H1 (cell line): Measurements from ENCODE around the gene PRSS36. TPM values are rescaled to one million over a fixed set of nuclear protein-coding genes. Genes with fewer than 3 reads are reported as not detected.

Experiments
- CTCF ChIA-PET: fragments of 300-600 bp; sonication (Branson Sonifier 250); formaldehyde crosslinking; loops from one replicate; lab custom pipeline; 2021; ENCODE audit not compliant: partially characterized antibody; lab: Charles Lee
- POLR2A ChIA-PET: fragments of 300-600 bp; sonication (Branson Sonifier 250); formaldehyde crosslinking; loops from one replicate; lab custom pipeline; 2021; ENCODE audit warnings: inconsistent platforms; ENCODE audit not compliant: partially characterized antibody; lab: Charles Lee
- DNase-seq, 2 experiments: peaks; one replicate each; pipeline versions ENCODE4 v3.0.0 to v3.0.0-alpha.2; 2010 to 2022; ENCODE audit warnings: low spot score in 2 of 2, low read depth in 1 of 2, mixed read lengths in 1 of 2
- FAIRE-seq: peaks from 2 replicates; lab custom pipeline; 2011; peaks lifted over from hg19 to GRCh38; lab: Jason Lieb, UNC
- H2AFZ ChIP-seq: 2 replicates; pipeline ENCODE4 v1.8.1; 2012; ENCODE audit warnings: low read length, inconsistent platforms
- H2AK5ac ChIP-seq: 2 replicates; pipeline ENCODE4 v1.6.1; 2013; ENCODE audit warnings: low read depth, low read length
- H2BK120ac ChIP-seq: replicated peaks from 2 replicates; pipeline ENCODE3; 2013; ENCODE audit warnings: low read depth, low read length, inconsistent platforms
- H2BK12ac ChIP-seq: 2 replicates; pipeline ENCODE4 v1.6.1; 2013; ENCODE audit warnings: low read depth, low read length
- H2BK15ac ChIP-seq: 2 replicates; pipeline ENCODE4 v1.6.1; 2013; ENCODE audit warnings: low read length
- H2BK20ac ChIP-seq: 2 replicates; pipeline ENCODE4 v1.6.1; 2013; ENCODE audit warnings: low read length
- H2BK5ac ChIP-seq: 2 replicates; pipeline ENCODE4 v1.6.1; 2013; ENCODE audit warnings: low read depth, low read length
- H3K14ac ChIP-seq: 2 replicates; pipeline ENCODE4 v1.6.1; 2013; ENCODE audit warnings: inconsistent platforms; ENCODE audit not compliant: insufficient read length
- H3K18ac ChIP-seq: 2 replicates; pipeline ENCODE4 v1.6.1; 2013; ENCODE audit warnings: low read length; ENCODE audit errors: extremely low read depth
- H3K23ac ChIP-seq: 2 replicates; pipeline ENCODE4 v1.6.1; 2013; ENCODE audit warnings: inconsistent platforms; ENCODE audit not compliant: insufficient read length
- H3K23me2 ChIP-seq: 2 replicates; pipeline ENCODE4 v1.6.1; 2013; ENCODE audit warnings: low read depth, low read length
- H3K27ac ChIP-seq: 2 replicates; pipeline ENCODE4 v1.6.1; 2011; ENCODE audit warnings: low read depth, low read length, inconsistent platforms
- H3K27me3 ChIP-seq, 4 experiments: replicated peaks in 1 of 4; 1 replicate in 1 of 4; 2 replicates in 3 of 4; pipeline versions ENCODE4 v1.6.1 to v1.8.1; 2011 to 2013; ENCODE audit warnings: low read length in 3 of 4, mild to moderate bottlenecking in 3 of 4, inconsistent platforms in 2 of 4, mixed read lengths in 2 of 4, moderate library complexity in 1 of 4; ENCODE audit not compliant: control insufficient read depth in 3 of 4, insufficient read depth in 3 of 4; ENCODE audit errors: extremely low read depth in 1 of 4
- H3K36me3 ChIP-seq, 4 experiments: 2 replicates each; pipeline versions ENCODE4 v1.6.1 to v1.8.1; 2011 to 2013; ENCODE audit warnings: mild to moderate bottlenecking in 4 of 4, low read length in 3 of 4, moderate library complexity in 2 of 4, control low read depth in 1 of 4, inconsistent platforms in 1 of 4; ENCODE audit not compliant: insufficient read depth in 4 of 4, control insufficient read depth in 2 of 4
- H3K4ac ChIP-seq: replicated peaks from 2 replicates; pipeline ENCODE3; 2013; ENCODE audit warnings: low read length, low read depth, mixed read lengths, inconsistent platforms; ENCODE audit not compliant: insufficient read length
- H3K4me1 ChIP-seq, 4 experiments: replicated peaks in 1 of 4; 1 replicate in 1 of 4; 2 replicates in 3 of 4; pipeline versions ENCODE4 v1.6.1 to v1.8.1; 2011 to 2013; ENCODE audit warnings: low read length in 3 of 4, inconsistent platforms in 2 of 4, mixed read lengths in 1 of 4; ENCODE audit not compliant: insufficient read depth in 4 of 4, control insufficient read depth in 3 of 4
- H3K4me2 ChIP-seq, 2 experiments: 2 replicates each; pipeline versions ENCODE4 v1.6.1 to v1.8.1; 2011 to 2013; ENCODE audit warnings: low read depth in 2 of 2, low read length in 2 of 2, control low read depth in 1 of 2, inconsistent platforms in 1 of 2, mild to moderate bottlenecking in 1 of 2; ENCODE audit not compliant: insufficient read depth in 1 of 2
- H3K4me3 ChIP-seq, 4 experiments: fragments of 200-600, 300-600 bp in 1 of 4; sonication (generic), shearing (Covaris generic), sonication (Bioruptor Twin) in 1 of 4; 2 replicates each; pipeline versions ENCODE4 v1.5.1 to v1.8.1; 2011 to 2016; ENCODE audit warnings: low read length in 4 of 4, low read depth in 3 of 4, control low read depth in 2 of 4, inconsistent platforms in 2 of 4, mild to moderate bottlenecking in 2 of 4, mixed read lengths in 1 of 4, moderate library complexity in 1 of 4; ENCODE audit not compliant: insufficient read depth in 2 of 4; ENCODE audit errors: extremely low read depth in 1 of 4
- H3K56ac ChIP-seq: replicated peaks from 2 replicates; pipeline ENCODE3; 2013; ENCODE audit warnings: low read depth, mild to moderate bottlenecking, mixed read lengths, low read length, inconsistent platforms; ENCODE audit not compliant: insufficient read length
- H3K79me1 ChIP-seq: 2 replicates; pipeline ENCODE4 v1.6.1; 2013; ENCODE audit warnings: low read depth, low read length, control low read depth
- H3K79me2 ChIP-seq, 2 experiments: 2 replicates each; pipeline versions ENCODE4 v1.6.1 to v1.8.1; 2012 to 2013; ENCODE audit warnings: low read length in 2 of 2, mild to moderate bottlenecking in 2 of 2, inconsistent platforms in 1 of 2; ENCODE audit not compliant: insufficient read depth in 2 of 2, control insufficient read depth in 1 of 2
- H3K9ac ChIP-seq, 4 experiments: replicated peaks in 1 of 4; 1 replicate in 1 of 4; 2 replicates in 3 of 4; pipeline versions ENCODE4 v1.6.1 to v1.8.1; 2011 to 2013; ENCODE audit warnings: low read depth in 3 of 4, low read length in 3 of 4, control low read depth in 2 of 4, mild to moderate bottlenecking in 2 of 4, moderate library complexity in 2 of 4, inconsistent platforms in 1 of 4; ENCODE audit errors: extremely low read depth in 1 of 4
- H3K9me3 ChIP-seq, 2 experiments: 2 replicates each; pipeline versions ENCODE4 v1.6.1 to v1.8.1; 2012 to 2013; ENCODE audit warnings: mild to moderate bottlenecking in 2 of 2, moderate library complexity in 2 of 2, control low read depth in 1 of 2, inconsistent platforms in 1 of 2, low read depth in 1 of 2, low read length in 1 of 2, mixed read lengths in 1 of 2; ENCODE audit not compliant: insufficient read depth in 2 of 2
- H4K20me1 ChIP-seq, 2 experiments: replicated peaks in 1 of 2; 2 replicates each; pipeline versions ENCODE3 to v1.8.1; 2011 to 2013; ENCODE audit warnings: inconsistent platforms in 2 of 2, low read length in 2 of 2, mild to moderate bottlenecking in 1 of 2; ENCODE audit not compliant: insufficient read depth in 2 of 2, control insufficient read depth in 1 of 2
- H4K5ac ChIP-seq: 2 replicates; pipeline ENCODE4 v1.6.1; 2013; ENCODE audit warnings: low read length, low read depth, mixed read lengths, inconsistent platforms; ENCODE audit not compliant: insufficient read length
- H4K8ac ChIP-seq: 2 replicates; pipeline ENCODE4 v1.8.0; 2013; ENCODE audit warnings: mild to moderate bottlenecking, moderate library complexity, low read length, inconsistent platforms; ENCODE audit not compliant: insufficient read depth; ENCODE audit errors: extremely low read depth
- H4K91ac ChIP-seq: replicated peaks from 2 replicates; pipeline ENCODE3; 2013; ENCODE audit warnings: low read length, mixed read lengths, inconsistent platforms; ENCODE audit not compliant: insufficient read length
- GABPA ChIP-seq: IDR thresholded peaks from 2 replicates; pipeline ENCODE4 v1.6.1; 2011; ENCODE audit warnings: mild to moderate bottlenecking, low read length, moderate library complexity, borderline replicate concordance; ENCODE audit not compliant: insufficient read depth
- HDAC2 ChIP-seq, 2 experiments: fragments of 300-600 bp in 1 of 2; sonication (generic) in 1 of 2; IDR thresholded peaks; 2 replicates each; pipeline ENCODE4 v1.6.1; 2011 to 2012; ENCODE audit warnings: low read depth in 2 of 2, low read length in 2 of 2, mild to moderate bottlenecking in 2 of 2, moderate library complexity in 2 of 2, borderline replicate concordance in 1 of 2, inconsistent platforms in 1 of 2
- KDM4A ChIP-seq: IDR thresholded peaks from one replicate; pipeline ENCODE4 v1.7.1; 2012; ENCODE audit warnings: low read depth, mild to moderate bottlenecking, moderate library complexity, low read length, inconsistent platforms; ENCODE audit not compliant: severe bottlenecking
- MAX ChIP-seq: IDR thresholded peaks from 2 replicates; pipeline ENCODE4 v1.6.1; 2012; ENCODE audit warnings: inconsistent platforms
- POLR2A ChIP-seq, 2 experiments: IDR thresholded peaks; 1 replicate in 1 of 2; 2 replicates in 1 of 2; pipeline ENCODE4 v1.6.1; 2011; ENCODE audit warnings: low read depth in 2 of 2, low read length in 2 of 2, mild to moderate bottlenecking in 2 of 2; ENCODE audit errors: control extremely low read depth in 1 of 2
- RAD21 ChIP-seq, 2 experiments: IDR thresholded peaks in 1 of 2; conservative IDR thresholded peaks in 1 of 2; 2 replicates each; pipeline ENCODE4 v1.6.1; 2011; ENCODE audit warnings: low read depth in 2 of 2, low read length in 2 of 2, improper control_type of control experiment in 1 of 2, inconsistent platforms in 1 of 2, mild to moderate bottlenecking in 1 of 2, moderate library complexity in 1 of 2
- RBBP5 ChIP-seq: IDR thresholded peaks from 2 replicates; pipeline ENCODE4 v1.7.1; 2012; ENCODE audit warnings: low read depth, mild to moderate bottlenecking, inconsistent platforms, low read length, moderate library complexity, borderline replicate concordance
- SUZ12 ChIP-seq: fragments of 200-600 bp; sonication (generic); IDR thresholded peaks from 2 replicates; pipeline ENCODE4 v1.6.1; 2012; ENCODE audit warnings: mild to moderate bottlenecking, inconsistent platforms, low read length, moderate library complexity, mixed read lengths
- YY1 ChIP-seq: IDR thresholded peaks from 2 replicates; pipeline ENCODE4 v1.6.1; 2011; ENCODE audit warnings: low read depth, mild to moderate bottlenecking, low read length
- WGBS, 2 experiments: shearing (Covaris generic) in 1 of 2; methylation state at CpG; one replicate each; pipeline versions ENCODE4 v1.1.6 to v1.1.7; 2013 to 2015; ENCODE audit warnings: low lambda C conversion rate in 2 of 2, mixed read lengths in 2 of 2, inconsistent platforms in 1 of 2, low coverage in 1 of 2, missing lambda C conversion rate in 1 of 2; ENCODE audit not compliant: insufficient replicate concordance in 2 of 2, insufficient coverage in 1 of 2, insufficient read length in 1 of 2; ENCODE audit errors: extremely low coverage in 1 of 2, missing lambda C conversion rate in 1 of 2; 5-methylcytosine and 5-hydroxymethylcytosine counted together
- polyA plus RNA-seq, 7 experiments: library from polyadenylated mRNA; depleted of rRNA in 3 of 7; stranded (reverse) in 5 of 7; unstranded in 2 of 7; fragments of >200 nt in 5 of 7; fragments of 200-250 nt in 2 of 7; gene quantifications; 1 replicate in 5 of 7; 2 replicates in 1 of 7; 4 replicates in 1 of 7; pipeline versions ENCODE4 v1.2.1 to v1.2.3, GENCODE V29; 2011 to 2013; ENCODE audit warnings: missing spikeins in 2 of 7, mixed read lengths in 2 of 7
- total RNA-seq: library from RNA; stranded (reverse); fragmentation: NEBNext Ultra II Directional; extraction: Animal tissue kit (Norgen Biotek cat#: 25700); gene quantifications from 2 replicates; pipeline ENCODE4 v1.2.1, GENCODE V29; 2021

The PRSS36 gene
- total and polyA plus RNA-seq, 2 of the 8 experiments (the other 6 are each of a cell fraction or from before 2014, with no cell fraction given), result 1.3 to 1.9 TPM

GRCh38 chr16:31148281-31148728 lies 1.6 kb downstream of the PRSS36 start:
- DNase-seq, result peak in 1 of 2 experiments; percentile 78
- CTCF ChIA-PET, result interaction anchor here (0.6 to 1.5 kb wide), 5 partner anchors 9 to 118 kb away, joined by 3 to 5 read pairs (median 3); no protein-coding TSS in a partner anchor

More at GRCh38 chr16:31148281-31148728, 1.6 kb downstream of the PRSS36 start:
- no peak for FAIRE-seq
- 27% methylated on average over 37 of the region's 40 CpGs; no CpG with 5 or more reads in 1 of the 2 experiments for WGBS, 2 experiments
- Histone ChIP-seq H3K9me3 (no peaks in the 10 kb centered on the region), H3K56ac (no peak overlapping the region), H3K4me1 (peaks cover 0 to 18% (median 4%) of the 10 kb centered on the region in 4 experiments; a peak in 5 of 7 replicates), H4K5ac (no peak overlapping the region), H2AFZ (peak overlapping the region; percentile 81; the same call in 1 of the 2 replicates), H3K27ac (no peak overlapping the region), H3K23me2 (peaks cover 7% of the 10 kb centered on the region; the same call in 1 of the 2 replicates), H2BK20ac (no peak overlapping the region), H4K20me1 (no peaks in the 10 kb centered on the region), H3K18ac (no peak overlapping the region; the same call in 1 of the 2 replicates), H3K4me2 (peak overlapping the region; percentile 57 to 77), H3K4ac (no peak overlapping the region), H3K79me2 (no peaks in the 10 kb centered on the region), H4K91ac (peak overlapping the region; percentile 15), H2BK120ac (no peak overlapping the region), H3K9ac (no peak overlapping the region), H2BK12ac (no peak overlapping the region), H4K8ac (peak overlapping the region; percentile 73; the same call in 1 of the 2 replicates), H3K4me3 (peak overlapping the region; percentile 31 to 59 (median 40)), H2AK5ac (no peak overlapping the region), H2BK5ac (no peak overlapping the region), H3K27me3 (peaks cover 0 to 15% (median 9%) of the 10 kb centered on the region in 4 experiments; a peak in 6 of 7 replicates), H3K36me3 (no peaks in the 10 kb centered on the region), H2BK15ac (peak overlapping the region; percentile 61; the same call in 1 of the 2 replicates), H3K23ac (no peak overlapping the region), H3K79me1 (no peaks in the 10 kb centered on the region), H3K14ac (no peak overlapping the region)
- TF ChIP-seq POLR2A (IDR thresholded peaks at IDR 0.05; ENCODE audit: control extremely low read depth in 1 of 2, low read depth in 2 of 2, low read length in 2 of 2) (no peak), YY1 (0 out of 2 replicates have a peak, but pooled peaks have one; percentile 68), HDAC2 (IDR thresholded peaks at IDR 0.05; ENCODE audit: borderline replicate concordance in 1 of 2, low read depth in 2 of 2, low read length in 2 of 2) (peak in 1 of 2 experiments; percentile 52; a peak in 1 of 4 replicates), RAD21 (IDR thresholded peaks at IDR 0.05 in 1 of 2, conservative IDR thresholded peaks at IDR 0.05 in 1 of 2; ENCODE audit: low read depth in 2 of 2, low read length in 2 of 2) (0 out of 4 replicates have a peak, but pooled peaks of 1 of the 2 experiments have one; percentile 6), GABPA (0 out of 2 replicates have a peak, but pooled peaks have one; percentile 22), SUZ12 (no peak), KDM4A (peak; percentile 93), MAX (peak; percentile 54; the same call in 1 of the 2 replicates), RBBP5 (0 out of 2 replicates have a peak, but pooled peaks have one; percentile 40)
- POLR2A ChIA-PET, result interaction anchor here (0.6 to 34.9 kb wide), 7 partner anchors 9 to 648 kb away, joined by 3 to 713 read pairs (median 7); partner anchors contain the start of genes BCKDK, FUS, KAT8 and PRSS8
